Central memory CD8-positive, alpha-beta T cell (primary cell): ENCODE measurements around the gene OLFM4.

Experiments used
- ATAC-seq: fragments of 150-1000 bp; cut with Tn5 transposase; replicated peaks from 2 replicates; pipeline ENCODE4 v1.10.0; 2022; ENCODE audit warnings: mild to moderate bottlenecking, moderate FRiP score, moderate number of reproducible peaks; ENCODE audit not compliant: poor library complexity, severe bottlenecking; ENCODE audit errors: extremely low read depth
- DNase-seq, 2 donors: peaks; one replicate each; pipeline ENCODE4 v3.0.0; 2021; ENCODE audit warnings: low spot score in 2 of 2
- H3K27ac Mint-ChIP-seq: one replicate; pipeline ENCODE4 v1.8.0; 2022; ENCODE audit warnings: low read depth, mild to moderate bottlenecking, moderate library complexity, mixed read lengths
- H3K27me3 Mint-ChIP-seq: one replicate; pipeline ENCODE4 v1.8.0; 2022; ENCODE audit warnings: mixed read lengths
- H3K36me3 Mint-ChIP-seq: one replicate; pipeline ENCODE4 v1.8.0; 2022; ENCODE audit warnings: mild to moderate bottlenecking, moderate library complexity, mixed read lengths; ENCODE audit not compliant: insufficient read depth
- H3K4me1 Mint-ChIP-seq: one replicate; pipeline ENCODE4 v1.8.0; 2022; ENCODE audit warnings: mixed read lengths
- H3K4me3 Mint-ChIP-seq: one replicate; pipeline ENCODE4 v1.8.0; 2022; ENCODE audit warnings: mild to moderate bottlenecking, moderate library complexity, mixed read lengths
- H3K9me3 Mint-ChIP-seq: one replicate; pipeline ENCODE4 v1.8.0; 2022; ENCODE audit warnings: mixed read lengths

OLFM4 gene, protein sequence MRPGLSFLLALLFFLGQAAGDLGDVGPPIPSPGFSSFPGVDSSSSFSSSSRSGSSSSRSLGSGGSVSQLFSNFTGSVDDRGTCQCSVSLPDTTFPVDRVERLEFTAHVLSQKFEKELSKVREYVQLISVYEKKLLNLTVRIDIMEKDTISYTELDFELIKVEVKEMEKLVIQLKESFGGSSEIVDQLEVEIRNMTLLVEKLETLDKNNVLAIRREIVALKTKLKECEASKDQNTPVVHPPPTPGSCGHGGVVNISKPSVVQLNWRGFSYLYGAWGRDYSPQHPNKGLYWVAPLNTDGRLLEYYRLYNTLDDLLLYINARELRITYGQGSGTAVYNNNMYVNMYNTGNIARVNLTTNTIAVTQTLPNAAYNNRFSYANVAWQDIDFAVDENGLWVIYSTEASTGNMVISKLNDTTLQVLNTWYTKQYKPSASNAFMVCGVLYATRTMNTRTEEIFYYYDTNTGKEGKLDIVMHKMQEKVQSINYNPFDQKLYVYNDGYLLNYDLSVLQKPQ

DNA sequence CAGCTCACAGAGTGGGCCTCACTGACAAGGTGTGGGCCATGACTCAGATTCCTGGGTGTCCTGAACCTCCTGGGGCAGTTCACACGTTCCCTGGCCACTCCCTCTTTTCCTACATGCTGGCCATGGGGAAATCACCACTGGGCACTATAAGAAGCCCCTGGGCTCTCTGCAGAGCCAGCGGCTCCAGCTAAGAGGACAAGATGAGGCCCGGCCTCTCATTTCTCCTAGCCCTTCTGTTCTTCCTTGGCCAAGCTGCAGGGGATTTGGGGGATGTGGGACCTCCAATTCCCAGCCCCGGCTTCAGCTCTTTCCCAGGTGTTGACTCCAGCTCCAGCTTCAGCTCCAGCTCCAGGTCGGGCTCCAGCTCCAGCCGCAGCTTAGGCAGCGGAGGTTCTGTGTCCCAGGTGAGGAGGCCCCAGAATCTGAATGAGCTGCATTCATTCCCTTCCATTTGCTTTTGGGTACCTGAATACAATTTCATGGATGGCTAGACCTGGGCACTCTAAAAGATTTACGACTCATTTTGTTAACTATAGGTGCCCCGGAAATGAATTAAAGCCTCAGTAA is at the start of gene OLFM4:
Gene OLFM4, plus strand, starts transcription at position 177 of the 567 bp plus-strand sequence. Its CDS starts 24 bp downstream, at position 201.
- H3K4me1 Mint-ChIP-seq, result no peaks in the 10 kb centered on the region
- no peak within 1 kb of the TSS for H3K4me3 Mint-ChIP-seq
- DNase-seq (no peak), ATAC-seq (no peak)
- no peaks in the 10 kb centered on the region for H3K36me3 Mint-ChIP-seq
- no peak within 1 kb of the TSS for H3K27ac Mint-ChIP-seq
- no peaks in the 10 kb centered on the region for H3K9me3 Mint-ChIP-seq
- H3K27me3 Mint-ChIP-seq, result no peaks in the 10 kb centered on the region

GRCh38 chr13:52978989-52979388 is 49.6 kb upstream of the OLFM4 start:
- ATAC-seq (no peak), DNase-seq (no peak)
- H3K36me3 Mint-ChIP-seq, result no peaks in the 10 kb centered on the region
- H3K27ac Mint-ChIP-seq, result no peak overlapping the region
- peaks cover 22% of the 10 kb centered on the region for H3K27me3 Mint-ChIP-seq
- no peak overlapping the region for H3K4me3 Mint-ChIP-seq
- no peaks in the 10 kb centered on the region for H3K9me3 Mint-ChIP-seq
- no peaks in the 10 kb centered on the region for H3K4me1 Mint-ChIP-seq

GRCh38 chr13:52980695-52981094 is 47.9 kb upstream of the OLFM4 start:
- ATAC-seq, result no peak
- peaks cover 9% of the 10 kb centered on the region for H3K27me3 Mint-ChIP-seq

GRCh38 chr13:52983836-52984235 is 44.8 kb upstream of the OLFM4 start:
- no peak overlapping the region for H3K4me3 Mint-ChIP-seq
- H3K36me3 Mint-ChIP-seq, result no peaks in the 10 kb centered on the region
- H3K27ac Mint-ChIP-seq, result no peak overlapping the region
- ATAC-seq (no peak), DNase-seq (no peak)
- peaks cover 10% of the 10 kb centered on the region for H3K27me3 Mint-ChIP-seq
- no peaks in the 10 kb centered on the region for H3K4me1 Mint-ChIP-seq
- no peaks in the 10 kb centered on the region for H3K9me3 Mint-ChIP-seq

More at GRCh38 chr13:52980695-52981094, 47.9 kb upstream of the OLFM4 start:
- no peak overlapping the region for H3K27ac Mint-ChIP-seq
- no peak for DNase-seq
- H3K36me3 Mint-ChIP-seq, result no peaks in the 10 kb centered on the region
- H3K4me3 Mint-ChIP-seq, result no peak overlapping the region
- H3K4me1 Mint-ChIP-seq, result no peaks in the 10 kb centered on the region
- H3K9me3 Mint-ChIP-seq, result no peaks in the 10 kb centered on the region

DNA sequence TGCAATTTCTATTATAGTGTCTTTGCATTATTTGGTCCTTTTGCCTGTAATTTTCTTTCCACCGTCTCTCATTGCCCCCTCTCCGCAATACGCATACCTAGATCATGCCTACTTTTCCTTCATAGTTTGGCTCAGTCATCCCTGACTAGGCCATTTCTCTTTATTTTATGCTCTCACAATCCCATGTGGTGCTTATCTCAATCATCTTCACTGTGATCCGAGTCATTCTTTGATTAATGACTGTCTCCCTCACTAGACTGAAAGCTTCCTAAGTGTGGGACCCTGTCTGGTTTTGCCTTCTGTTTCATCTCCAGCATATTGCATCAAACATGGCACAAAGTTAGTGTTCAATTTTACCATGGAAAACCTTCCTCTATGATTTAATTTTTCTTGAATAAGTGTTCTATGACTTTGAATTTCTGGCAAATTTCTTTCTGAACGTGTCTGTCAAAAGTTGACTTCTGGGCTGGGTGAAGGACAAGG is 43.7 kb upstream of the OLFM4 start:
- ATAC-seq (no peak), DNase-seq (no peak)
- H3K4me1 Mint-ChIP-seq, result no peaks in the 10 kb centered on the region
- H3K9me3 Mint-ChIP-seq, result no peaks in the 10 kb centered on the region
- H3K27ac Mint-ChIP-seq, result no peak overlapping the region
- peaks cover 17% of the 10 kb centered on the region for H3K27me3 Mint-ChIP-seq
- H3K36me3 Mint-ChIP-seq, result no peaks in the 10 kb centered on the region
- H3K4me3 Mint-ChIP-seq, result no peak overlapping the region

DNA sequence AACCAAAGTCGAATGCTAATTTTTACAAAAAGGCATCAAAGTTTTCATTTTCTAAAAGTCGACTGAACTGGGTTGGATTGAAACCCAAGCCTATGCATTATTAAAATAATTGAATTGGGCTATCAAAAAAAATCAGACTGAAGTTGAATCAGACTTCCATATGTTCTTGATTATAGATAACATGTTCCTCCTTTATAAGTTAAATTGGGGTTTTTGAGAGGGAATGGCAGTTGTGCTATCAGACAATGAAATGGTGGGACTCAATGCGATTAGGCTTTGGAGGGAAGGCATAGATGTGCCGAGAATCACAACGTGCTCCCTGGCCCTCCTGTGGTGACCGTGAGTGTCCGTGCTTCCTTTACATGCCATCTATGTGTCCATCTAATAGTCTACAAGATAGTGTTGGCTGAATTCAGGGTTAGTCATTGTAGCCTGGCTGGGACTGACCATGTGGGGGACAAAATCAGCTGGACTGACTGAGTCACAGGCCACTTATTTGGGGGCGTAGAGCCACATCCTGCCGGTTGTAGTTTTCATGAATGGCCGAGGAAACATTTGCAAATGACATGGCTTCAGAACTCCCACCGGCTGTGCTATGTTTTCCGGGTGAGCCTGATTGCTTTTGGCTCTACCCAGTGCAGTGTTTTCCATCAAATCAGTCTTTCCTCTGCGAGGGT is 37.1 kb upstream of the OLFM4 start:
- no peak overlapping the region for H3K4me3 Mint-ChIP-seq
- ATAC-seq (no peak), DNase-seq (no peak)
- no peak overlapping the region for H3K27ac Mint-ChIP-seq
- no peaks in the 10 kb centered on the region for H3K9me3 Mint-ChIP-seq
- H3K36me3 Mint-ChIP-seq, result no peaks in the 10 kb centered on the region
- no peaks in the 10 kb centered on the region for H3K4me1 Mint-ChIP-seq
- peaks cover 21% of the 10 kb centered on the region for H3K27me3 Mint-ChIP-seq

DNA sequence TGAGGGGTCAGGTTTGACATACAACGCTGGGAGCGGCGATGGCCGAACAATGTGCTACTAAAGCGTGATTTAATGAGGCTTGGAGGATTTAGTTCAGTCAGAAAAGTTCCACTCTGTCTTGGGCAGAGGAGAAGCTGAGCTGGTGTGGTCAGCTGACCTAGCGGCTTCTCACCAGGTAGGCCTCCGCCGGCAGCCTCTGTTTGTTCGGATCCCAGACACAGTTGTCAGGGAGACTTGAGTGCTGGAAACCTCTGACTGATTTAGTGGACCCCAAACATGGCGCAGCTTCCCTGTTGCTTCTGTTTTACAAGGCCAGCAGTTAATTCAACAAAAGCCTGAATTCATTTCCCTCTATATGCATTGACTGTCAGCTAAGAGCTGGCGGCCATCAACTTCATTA is 36.5 kb upstream of the OLFM4 start:
- Mint-ChIP-seq H3K36me3 (no peaks in the 10 kb centered on the region), H3K4me3 (no peak overlapping the region)
- no peak for ATAC-seq

DNA sequence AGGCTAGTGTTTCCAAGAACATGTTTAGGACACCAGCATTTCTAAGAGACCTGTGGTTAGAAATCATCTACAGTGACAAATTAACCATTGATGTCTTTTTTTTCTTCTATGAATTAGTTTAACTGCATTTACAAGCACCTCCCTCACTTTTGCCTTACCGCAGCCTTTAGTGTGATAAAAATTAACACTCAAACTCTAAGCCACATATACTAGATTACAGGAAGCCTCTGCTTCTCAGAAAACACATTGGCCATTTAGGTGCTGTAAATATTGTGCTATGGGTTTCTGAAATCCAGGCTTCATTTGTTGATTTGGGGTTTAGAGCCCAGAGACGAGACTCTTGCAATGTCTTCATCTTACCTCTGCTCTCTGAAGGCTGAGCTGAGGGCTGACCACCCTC is 34.6 kb upstream of the OLFM4 start:
- H3K4me3 Mint-ChIP-seq, result no peak overlapping the region
- no peaks in the 10 kb centered on the region for H3K4me1 Mint-ChIP-seq
- H3K27me3 Mint-ChIP-seq, result peaks cover 17% of the 10 kb centered on the region
- no peak overlapping the region for H3K27ac Mint-ChIP-seq
- DNase-seq, result no peak
- ATAC-seq, result no peak
- no peaks in the 10 kb centered on the region for H3K36me3 Mint-ChIP-seq
- no peaks in the 10 kb centered on the region for H3K9me3 Mint-ChIP-seq

More for the DNA sequence above, 36.5 kb upstream of the OLFM4 start:
- Mint-ChIP-seq H3K27ac (no peak overlapping the region), H3K4me1 (no peaks in the 10 kb centered on the region), H3K27me3 (peaks cover 21% of the 10 kb centered on the region), H3K9me3 (no peaks in the 10 kb centered on the region)
- no peak for DNase-seq

DNA sequence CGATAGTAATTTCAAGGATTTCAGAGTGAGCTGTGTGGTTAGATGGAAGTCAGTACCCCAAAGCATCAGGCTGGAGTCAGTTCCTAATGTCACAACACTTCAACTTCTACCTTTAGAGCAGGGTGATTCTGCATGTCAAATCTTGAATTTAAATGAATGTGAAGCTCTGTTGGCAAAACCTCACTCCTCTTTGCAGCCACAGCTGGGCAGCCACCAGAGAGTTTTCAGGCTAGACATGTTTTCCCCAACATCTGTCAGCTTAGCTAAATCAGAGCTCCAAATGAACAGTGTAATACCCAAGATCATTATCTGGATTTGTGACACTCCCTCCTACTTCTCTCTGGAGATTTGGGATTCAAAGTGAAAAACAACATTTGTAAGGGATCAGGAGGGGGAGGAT is 33.7 kb upstream of the OLFM4 start:
- no peak overlapping the region for H3K4me3 Mint-ChIP-seq
- DNase-seq, result no peak
- ATAC-seq, result no peak

DNA sequence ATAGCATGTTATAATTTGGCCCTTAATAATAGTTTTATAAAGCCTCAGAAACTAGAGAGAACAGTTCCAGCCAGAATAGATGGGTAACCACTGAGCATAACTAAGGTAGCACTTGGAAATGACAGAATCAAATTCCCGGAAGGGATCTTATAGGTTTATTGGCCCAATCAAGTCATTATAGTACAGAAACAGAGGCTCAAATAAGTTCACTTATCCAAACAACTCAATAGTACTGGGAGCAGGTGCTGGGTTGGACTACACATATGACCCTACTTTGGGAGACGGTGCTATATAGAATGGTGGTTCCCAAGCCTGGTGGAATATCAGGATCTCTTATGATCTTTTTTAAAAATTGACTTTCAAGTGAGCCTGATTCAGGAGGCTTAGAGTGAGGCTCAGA is 32.7 kb upstream of the OLFM4 start:
- ATAC-seq (no peak), DNase-seq (no peak)
- H3K9me3 Mint-ChIP-seq, result no peaks in the 10 kb centered on the region
- H3K4me3 Mint-ChIP-seq, result no peak overlapping the region
- H3K36me3 Mint-ChIP-seq, result no peaks in the 10 kb centered on the region
- peaks cover 9% of the 10 kb centered on the region for H3K27me3 Mint-ChIP-seq
- H3K27ac Mint-ChIP-seq, result no peak overlapping the region
- H3K4me1 Mint-ChIP-seq, result no peaks in the 10 kb centered on the region

More for the DNA sequence above, 33.7 kb upstream of the OLFM4 start:
- peaks cover 10% of the 10 kb centered on the region for H3K27me3 Mint-ChIP-seq
- H3K9me3 Mint-ChIP-seq, result no peaks in the 10 kb centered on the region
- H3K27ac Mint-ChIP-seq, result no peak overlapping the region
- no peaks in the 10 kb centered on the region for H3K36me3 Mint-ChIP-seq
- H3K4me1 Mint-ChIP-seq, result no peaks in the 10 kb centered on the region

GRCh38 chr13:52997951-52998876 is 30.4 kb upstream of the OLFM4 start:
- ATAC-seq, result no peak
- Mint-ChIP-seq H3K36me3 (no peaks in the 10 kb centered on the region), H3K9me3 (no peaks in the 10 kb centered on the region), H3K4me1 (no peaks in the 10 kb centered on the region), H3K27ac (no peak overlapping the region), H3K4me3 (no peak overlapping the region), H3K27me3 (no peaks in the 10 kb centered on the region)
- no peak for DNase-seq
